Measurements from ENCODE around the gene GPR183.

The GPR183 gene, protein sequence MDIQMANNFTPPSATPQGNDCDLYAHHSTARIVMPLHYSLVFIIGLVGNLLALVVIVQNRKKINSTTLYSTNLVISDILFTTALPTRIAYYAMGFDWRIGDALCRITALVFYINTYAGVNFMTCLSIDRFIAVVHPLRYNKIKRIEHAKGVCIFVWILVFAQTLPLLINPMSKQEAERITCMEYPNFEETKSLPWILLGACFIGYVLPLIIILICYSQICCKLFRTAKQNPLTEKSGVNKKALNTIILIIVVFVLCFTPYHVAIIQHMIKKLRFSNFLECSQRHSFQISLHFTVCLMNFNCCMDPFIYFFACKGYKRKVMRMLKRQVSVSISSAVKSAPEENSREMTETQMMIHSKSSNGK

DNA sequence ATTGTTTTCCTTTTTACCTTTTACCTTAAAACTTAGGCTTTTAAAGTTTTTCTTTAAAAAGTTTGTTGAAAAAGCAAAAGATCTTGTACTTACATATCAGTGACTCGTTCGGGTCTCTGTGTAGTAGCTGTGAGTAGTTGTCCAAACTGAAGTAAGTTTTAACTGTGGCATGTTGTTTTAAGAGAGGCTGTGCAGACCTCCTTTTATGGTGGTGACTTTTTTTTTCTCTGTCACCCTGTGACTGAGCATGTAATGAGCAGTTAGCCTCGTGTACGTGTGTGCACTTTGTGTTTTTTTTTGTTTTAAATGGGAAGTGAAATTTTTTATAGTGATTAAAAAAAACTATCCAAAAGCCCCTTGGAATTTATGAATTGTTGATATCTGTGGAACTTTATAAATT, at the start of gene GPR183:
Gene GPR183 (minus strand): TSS at position 153 of the 400 bp plus-strand sequence. CDS start 11,254 bp downstream, outside the sequence.
- Histone ChIP-seq H3K36me3 (peaks cover 26 to 77% (median 64%) of the 10 kb centered on the region in 11 experiments; a peak in 21 of 22 replicates), H3K27me3 (no peaks in the 10 kb centered on the region), H3K9ac (peak within 1 kb of the TSS in 6 of 11 experiments; percentile 33 to 75 (median 65); a peak in 11 of 22 replicates), H3K4me1 (peaks cover 0 to 100% (median 71%) of the 10 kb centered on the region in 10 experiments; a peak in 18 of 20 replicates), H3K9me3 (replicated peaks in 1 of 11) (peaks cover 0 to 16% (median 11%) of the 10 kb centered on the region in 11 experiments; a peak in 15 of 22 replicates), H3K4me3 (peak within 1 kb of the TSS in 5 of 10 experiments; percentile 35 to 57 (median 45); a peak in 8 of 20 replicates), H3K4me2 (peak within 1 kb of the TSS in 6 of 11 experiments; percentile 32 to 87 (median 67); a peak in 13 of 22 replicates), H3K27ac (peak within 1 kb of the TSS in 9 of 11 experiments; percentile 36 to 98 (median 91); a peak in 18 of 22 replicates), H4K20me1 (peaks cover 0 to 21% (median 0%) of the 10 kb centered on the region in 11 experiments; a peak in 5 of 22 replicates)
- TF ChIP-seq Cebpa-rat (IDR thresholded peaks at IDR 0.05): no peak

DNA sequence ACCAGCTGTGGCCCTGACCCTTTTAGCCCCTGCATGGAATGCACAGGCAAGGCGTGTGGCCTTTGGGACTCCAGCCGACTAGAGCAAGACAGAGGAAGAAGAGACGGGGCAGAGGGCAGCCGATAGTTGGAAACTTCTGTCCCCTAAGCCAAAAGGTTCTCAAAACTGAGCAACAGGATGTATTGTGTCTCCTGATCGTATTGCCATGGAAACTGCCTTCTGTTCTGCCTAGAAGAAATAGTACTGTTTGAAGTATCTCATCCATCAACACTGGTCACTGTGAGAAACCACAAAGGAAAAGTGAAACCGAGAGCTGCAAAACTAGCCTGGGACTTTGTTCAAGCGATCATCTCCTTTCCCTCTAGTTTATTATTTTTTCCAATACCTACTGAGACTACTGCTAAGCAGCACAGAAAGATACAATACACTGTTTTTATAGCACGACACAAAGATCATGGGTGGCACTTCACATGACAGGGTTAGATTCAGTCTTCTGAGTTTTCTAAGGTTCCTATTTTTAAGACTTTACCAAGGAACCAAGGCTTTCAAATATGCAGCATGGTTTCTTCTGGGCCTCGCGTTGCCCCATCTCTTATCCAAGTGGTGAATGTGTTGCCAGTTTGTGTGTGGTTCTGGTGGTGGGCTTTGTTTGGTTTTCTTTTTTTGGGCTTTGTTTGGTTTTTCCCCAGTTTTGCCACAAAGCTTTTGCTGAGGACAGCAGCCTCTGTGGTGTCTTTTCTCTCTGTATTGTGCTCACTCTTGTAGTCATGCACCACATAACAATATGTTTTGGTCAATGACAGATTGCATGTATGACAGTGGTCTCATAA, 49.3 kb upstream of the GPR183 start:
- Histone ChIP-seq H4K20me1 (peaks cover 5 to 39% (median 22%) of the 10 kb centered on the region in 11 experiments; a peak in 18 of 22 replicates), H3K27me3 (no peaks in the 10 kb centered on the region), H3K36me3 (peaks cover 76 to 96% (median 88%) of the 10 kb centered on the region in 11 experiments), H3K4me2 (peak overlapping the region; percentile 80 to 95 (median 91)), H3K4me1 (peaks cover 35 to 63% (median 49%) of the 10 kb centered on the region in 10 experiments), H3K27ac (peak overlapping the region; percentile 11 to 84 (median 64); a peak in 20 of 22 replicates), H3K4me3 (peak overlapping the region in 9 of 10 experiments; percentile 9 to 51 (median 20); a peak in 9 of 20 replicates), H3K9ac (peak overlapping the region; percentile 47 to 67 (median 58); a peak in 20 of 22 replicates), H3K9me3 (replicated peaks in 1 of 11) (no peaks in the 10 kb centered on the region)
- no peak for TF ChIP-seq Cebpa-rat (IDR thresholded peaks at IDR 0.05)

DNA sequence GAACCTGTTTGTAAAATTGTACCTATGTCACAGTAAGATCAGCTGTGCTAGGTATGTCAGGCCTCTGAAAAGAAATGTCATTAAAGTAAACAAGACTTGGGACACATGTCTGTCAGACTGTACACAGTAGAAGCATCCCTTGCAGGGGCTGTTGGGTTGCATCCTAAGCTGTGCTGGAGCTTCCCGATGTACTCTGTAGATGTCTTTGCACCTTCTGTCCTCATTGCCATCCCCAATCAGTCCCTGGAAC, 48.7 kb upstream of the GPR183 start:
- Histone ChIP-seq H4K20me1 (peaks cover 5 to 39% (median 22%) of the 10 kb centered on the region in 11 experiments; a peak in 18 of 22 replicates), H3K9ac (peak overlapping the region; percentile 47 to 67 (median 58); a peak in 21 of 22 replicates), H3K4me2 (peak overlapping the region; percentile 80 to 95 (median 91)), H3K27ac (peak overlapping the region; percentile 11 to 84 (median 64); a peak in 20 of 22 replicates), H3K9me3 (replicated peaks in 1 of 11) (no peaks in the 10 kb centered on the region), H3K36me3 (peaks cover 77 to 96% (median 93%) of the 10 kb centered on the region in 11 experiments), H3K27me3 (no peaks in the 10 kb centered on the region), H3K4me1 (peaks cover 35 to 59% (median 49%) of the 10 kb centered on the region in 10 experiments), H3K4me3 (peak overlapping the region in 9 of 10 experiments; percentile 9 to 51 (median 20); a peak in 10 of 20 replicates)
- TF ChIP-seq Cebpa-rat (IDR thresholded peaks at IDR 0.05): no peak

DNA sequence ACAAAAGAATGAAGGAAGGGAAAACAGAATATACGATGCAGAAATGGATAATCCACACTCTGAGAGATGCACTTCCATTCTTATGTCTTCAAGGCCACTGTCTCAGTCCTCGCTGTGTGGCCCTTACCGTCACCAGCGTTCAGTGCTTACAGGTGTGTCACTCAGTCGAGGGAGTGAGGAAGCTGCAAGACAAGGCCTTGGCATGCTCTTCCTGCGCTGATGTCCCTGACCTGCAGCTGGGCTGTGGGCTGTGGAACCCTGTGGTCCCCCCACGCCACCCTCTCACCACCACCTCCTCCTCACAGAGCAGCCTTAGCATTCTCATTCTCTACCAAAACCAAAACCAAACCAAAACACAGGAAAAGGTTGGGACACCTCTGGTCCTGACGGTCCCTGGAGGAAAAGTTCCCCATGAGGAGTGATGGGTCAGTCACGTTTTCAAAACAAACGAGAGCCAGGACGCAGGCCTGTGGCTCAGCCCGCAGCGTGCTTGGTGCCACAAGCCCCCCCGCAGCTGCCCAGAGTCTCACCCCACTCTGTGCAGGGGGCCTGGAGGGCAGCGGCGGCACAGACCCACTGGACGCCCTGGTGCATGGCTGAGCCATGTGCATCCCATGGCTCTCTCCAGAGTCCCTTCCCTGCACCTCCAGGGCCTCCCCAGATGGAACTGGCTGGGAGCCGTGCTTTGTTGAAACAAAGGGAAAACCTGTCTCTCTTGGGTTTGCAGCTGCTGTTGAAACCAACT, 48.2 kb upstream of the GPR183 start:
- Histone ChIP-seq H3K4me1 (peaks cover 35 to 59% (median 47%) of the 10 kb centered on the region in 10 experiments), H3K9me3 (replicated peaks in 1 of 11) (no peaks in the 10 kb centered on the region), H3K4me2 (peak overlapping the region; percentile 80 to 95 (median 91)), H3K9ac (peak overlapping the region; percentile 47 to 67 (median 58); a peak in 21 of 22 replicates), H3K27me3 (no peaks in the 10 kb centered on the region), H3K4me3 (peak overlapping the region in 8 of 10 experiments; percentile 9 to 51 (median 20); a peak in 7 of 20 replicates), H3K36me3 (peaks cover 77 to 96% (median 93%) of the 10 kb centered on the region in 11 experiments), H3K27ac (peak overlapping the region; percentile 11 to 84 (median 64); a peak in 21 of 22 replicates), H4K20me1 (peaks cover 5 to 38% (median 22%) of the 10 kb centered on the region in 11 experiments; a peak in 18 of 22 replicates)
- no peak for TF ChIP-seq Cebpa-rat (IDR thresholded peaks at IDR 0.05)

DNA sequence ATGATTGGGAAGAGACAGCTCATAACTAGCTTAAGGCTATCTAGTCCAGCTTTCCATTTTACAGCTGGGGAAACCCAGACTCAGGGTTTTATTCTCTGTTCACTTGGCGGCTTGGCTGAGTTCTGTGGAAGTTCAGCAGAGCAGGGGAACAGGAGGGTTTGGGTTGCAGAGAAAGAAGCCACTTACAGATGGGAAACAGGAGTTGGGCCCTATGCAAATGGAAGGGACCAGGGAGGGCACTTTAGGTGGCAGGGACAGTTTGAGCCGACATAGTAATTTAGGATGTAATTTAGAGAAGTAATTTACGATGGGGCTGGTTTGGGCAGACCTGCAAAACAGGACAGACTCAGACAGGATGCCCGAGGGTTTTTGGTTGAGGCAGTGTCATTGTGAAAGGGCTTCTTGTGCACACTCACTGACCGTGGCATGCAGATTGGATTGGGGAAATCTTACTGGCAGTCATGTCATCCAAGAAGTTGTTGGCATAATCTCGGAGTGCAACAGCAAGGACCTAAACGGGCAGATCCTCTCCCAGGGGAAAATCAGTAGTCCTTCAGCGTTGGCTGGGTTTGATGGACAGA, 47.3 kb upstream of the GPR183 start:
- no peaks in the 10 kb centered on the region for H3K27me3 ChIP-seq
- no peak overlapping the region for H3K4me3 ChIP-seq
- peak overlapping the region; percentile 80 to 95 (median 91) for H3K4me2 ChIP-seq
- H3K36me3 ChIP-seq: peaks cover 77 to 96% (median 92%) of the 10 kb centered on the region in 11 experiments
- H3K27ac ChIP-seq: peak overlapping the region in 9 of 11 experiments; percentile 19 to 84 (median 64); a peak in 12 of 22 replicates
- H3K4me1 ChIP-seq: peaks cover 35 to 59% (median 46%) of the 10 kb centered on the region in 10 experiments
- H3K9me3 ChIP-seq (replicated peaks in 1 of 11): no peaks in the 10 kb centered on the region
- H4K20me1 ChIP-seq: peaks cover 5 to 41% (median 22%) of the 10 kb centered on the region in 11 experiments; a peak in 18 of 22 replicates
- no peak for TF ChIP-seq Cebpa-rat (IDR thresholded peaks at IDR 0.05)
- 0 out of 22 replicates have a peak overlapping the region, but pooled peaks of 1 of the 11 experiments have one; percentile 4 for H3K9ac ChIP-seq

DNA sequence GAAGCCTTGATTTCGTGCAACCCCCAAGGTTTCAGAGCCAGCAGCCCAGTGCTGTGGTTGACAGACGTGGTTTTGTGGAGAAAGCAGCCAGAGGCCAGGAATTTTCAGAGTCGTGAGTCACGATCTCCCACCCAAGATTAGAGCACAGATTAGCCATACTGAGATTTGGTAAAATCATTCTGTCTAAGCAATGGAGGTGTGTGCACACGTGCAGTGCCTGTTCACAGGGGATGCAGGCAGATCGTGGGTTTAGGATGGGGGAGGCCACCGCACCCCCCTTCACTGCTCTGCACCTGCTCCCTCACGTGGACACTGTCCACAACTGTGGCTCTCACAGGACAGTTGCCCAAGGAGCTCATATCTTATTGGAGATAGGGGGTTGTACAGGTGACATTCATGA, 46.6 kb upstream of the GPR183 start:
- peaks cover 5 to 47% (median 22%) of the 10 kb centered on the region in 11 experiments; a peak in 18 of 22 replicates for H4K20me1 ChIP-seq
- H3K9ac ChIP-seq: no peak overlapping the region
- H3K4me1 ChIP-seq: peaks cover 35 to 59% (median 46%) of the 10 kb centered on the region in 10 experiments
- H3K4me2 ChIP-seq: peak overlapping the region; percentile 80 to 95 (median 91); a peak in 19 of 22 replicates
- no peaks in the 10 kb centered on the region for H3K9me3 ChIP-seq (replicated peaks in 1 of 11)
- peaks cover 77 to 96% (median 92%) of the 10 kb centered on the region in 11 experiments for H3K36me3 ChIP-seq
- TF ChIP-seq Cebpa-rat (IDR thresholded peaks at IDR 0.05): no peak
- H3K27ac ChIP-seq: peak overlapping the region in 3 of 11 experiments; percentile 8 to 84 (median 62); a peak in 3 of 22 replicates
- H3K27me3 ChIP-seq: no peaks in the 10 kb centered on the region
- no peak overlapping the region for H3K4me3 ChIP-seq

DNA sequence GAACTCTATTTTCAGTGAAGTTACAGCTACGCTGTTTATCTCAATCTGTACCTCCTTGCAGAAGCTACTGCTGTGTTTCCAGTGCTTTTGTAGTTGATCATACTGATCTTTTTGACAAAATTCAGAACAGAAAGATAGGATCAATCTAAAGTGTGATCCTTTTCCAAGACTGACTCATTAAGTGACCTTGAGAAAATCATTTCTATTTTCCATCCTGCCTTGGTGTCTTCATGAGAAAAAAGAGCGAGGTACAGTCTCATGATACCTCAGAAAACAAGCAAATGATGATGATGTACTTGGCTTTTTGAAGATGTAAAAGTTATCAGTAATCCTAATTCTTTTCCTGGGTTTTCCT, 46.0 kb upstream of the GPR183 start:
- Histone ChIP-seq H3K4me1 (peaks cover 38 to 59% (median 48%) of the 10 kb centered on the region in 10 experiments), H3K9ac (no peak overlapping the region), H3K4me3 (no peak overlapping the region), H3K36me3 (peaks cover 78 to 96% (median 92%) of the 10 kb centered on the region in 11 experiments), H3K27ac (no peak overlapping the region; a peak in 1 of 22 replicates), H3K9me3 (replicated peaks in 1 of 11) (no peaks in the 10 kb centered on the region), H3K4me2 (peak overlapping the region in 3 of 11 experiments; percentile 89 to 95 (median 92); a peak in 4 of 22 replicates), H4K20me1 (peaks cover 5 to 47% (median 22%) of the 10 kb centered on the region in 11 experiments; a peak in 18 of 22 replicates), H3K27me3 (no peaks in the 10 kb centered on the region)
- no peak for TF ChIP-seq Cebpa-rat (IDR thresholded peaks at IDR 0.05)
